SH-SY5Y (cell line): ENCODE measurements around the gene ABTB2.

ENCODE experiments used
- GATA2 ChIP-seq: IDR thresholded peaks from 2 replicates; pipeline ENCODE4 v1.6.1; 2011; ENCODE audit warnings: mild to moderate bottlenecking, low read depth, low read length
- GATA3 ChIP-seq: IDR thresholded peaks from 2 replicates; pipeline ENCODE4 v1.6.1; 2011; ENCODE audit warnings: low read depth, mild to moderate bottlenecking, low read length, moderate library complexity

GRCh38 chr11:34394771-34395300 lies 37.0 kb upstream of the ABTB2 start:
- no peak for TF ChIP-seq GATA2
- TF ChIP-seq GATA3: no peak
